MM.1S (cell line): ENCODE measurements around the gene BCAT1.

ENCODE experiments used
- EZH2 ChIP-seq: fragments of 300-600 bp; sonication (generic); optimal IDR thresholded peaks from 2 replicates; pipeline ENCODE3; 2017; ENCODE audit warnings: low read depth, mild to moderate bottlenecking, antibody characterized with exemption, low read length, mixed read lengths
- EZH2phosphoT487 ChIP-seq: fragments of 300-600 bp; sonication (generic); IDR thresholded peaks from 2 replicates; pipeline ENCODE4 v1.6.1; 2018; ENCODE audit warnings: antibody characterized with exemption, low read length
- TF ChIP-seq, protein P1 (sequence below): fragments of 300-600 bp; sonication (generic); IDR thresholded peaks from 2 replicates; pipeline ENCODE4 v1.5.1; 2016; ENCODE audit warnings: antibody characterized with exemption, low read length, mixed read lengths

DNA sequence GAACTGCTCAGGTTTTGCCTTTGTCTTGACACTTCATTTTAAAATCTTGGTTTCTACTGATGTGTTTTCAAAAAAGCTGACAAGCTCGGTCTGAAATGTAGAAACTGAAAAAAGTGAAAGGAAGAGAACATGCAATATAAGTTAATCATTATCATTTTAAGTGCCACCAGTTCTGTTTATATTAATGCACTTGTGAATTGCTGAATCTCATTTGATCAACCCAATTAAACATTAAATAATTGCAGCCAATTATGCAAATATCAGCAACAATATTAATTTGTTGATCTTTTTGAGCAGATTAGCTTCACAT lies 133.8 kb downstream of the BCAT1 start:
- TF ChIP-seq, protein P1, sequence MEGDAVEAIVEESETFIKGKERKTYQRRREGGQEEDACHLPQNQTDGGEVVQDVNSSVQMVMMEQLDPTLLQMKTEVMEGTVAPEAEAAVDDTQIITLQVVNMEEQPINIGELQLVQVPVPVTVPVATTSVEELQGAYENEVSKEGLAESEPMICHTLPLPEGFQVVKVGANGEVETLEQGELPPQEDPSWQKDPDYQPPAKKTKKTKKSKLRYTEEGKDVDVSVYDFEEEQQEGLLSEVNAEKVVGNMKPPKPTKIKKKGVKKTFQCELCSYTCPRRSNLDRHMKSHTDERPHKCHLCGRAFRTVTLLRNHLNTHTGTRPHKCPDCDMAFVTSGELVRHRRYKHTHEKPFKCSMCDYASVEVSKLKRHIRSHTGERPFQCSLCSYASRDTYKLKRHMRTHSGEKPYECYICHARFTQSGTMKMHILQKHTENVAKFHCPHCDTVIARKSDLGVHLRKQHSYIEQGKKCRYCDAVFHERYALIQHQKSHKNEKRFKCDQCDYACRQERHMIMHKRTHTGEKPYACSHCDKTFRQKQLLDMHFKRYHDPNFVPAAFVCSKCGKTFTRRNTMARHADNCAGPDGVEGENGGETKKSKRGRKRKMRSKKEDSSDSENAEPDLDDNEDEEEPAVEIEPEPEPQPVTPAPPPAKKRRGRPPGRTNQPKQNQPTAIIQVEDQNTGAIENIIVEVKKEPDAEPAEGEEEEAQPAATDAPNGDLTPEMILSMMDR = no peak
- no peak for TF ChIP-seq EZH2
- TF ChIP-seq EZH2phosphoT487 = no peak
